Osteocyte (in vitro differentiated cells): ENCODE data around the gene ATP11B. TPM values are rescaled to one million over a fixed set of nuclear protein-coding genes. Genes with fewer than 3 reads are reported as not detected.

Experiments used
- DNase-seq: peaks from one replicate; pipeline ENCODE4 v3.0.0; 2021; ENCODE audit warnings: mixed read lengths; ENCODE audit not compliant: unreplicated experiment; ENCODE audit errors: extremely low spot score
- H3K27ac Mint-ChIP-seq: one replicate; pipeline ENCODE4 v1.8.0; 2021; ENCODE audit warnings: mild to moderate bottlenecking, mixed read lengths; ENCODE audit not compliant: unreplicated experiment
- H3K27me3 Mint-ChIP-seq: one replicate; pipeline ENCODE4 v1.8.0; 2021; ENCODE audit warnings: mixed read lengths; ENCODE audit not compliant: unreplicated experiment
- H3K36me3 Mint-ChIP-seq: one replicate; pipeline ENCODE4 v1.8.0; 2021; ENCODE audit warnings: mixed read lengths; ENCODE audit not compliant: unreplicated experiment
- H3K4me1 Mint-ChIP-seq: one replicate; pipeline ENCODE4 v1.8.0; 2021; ENCODE audit warnings: mixed read lengths; ENCODE audit not compliant: unreplicated experiment
- H3K4me3 Mint-ChIP-seq: one replicate; pipeline ENCODE4 v1.8.0; 2021; ENCODE audit warnings: mild to moderate bottlenecking, moderate library complexity, mixed read lengths; ENCODE audit not compliant: unreplicated experiment
- H3K9me3 Mint-ChIP-seq: one replicate; pipeline ENCODE4 v1.8.0; 2021; ENCODE audit warnings: mixed read lengths; ENCODE audit not compliant: unreplicated experiment
- total RNA-seq: library from RNA; stranded (reverse); gene quantifications from 2 replicates; pipeline ENCODE4 v1.2.1, GENCODE V29; 2021
- TF ChIP-seq, protein P1 (sequence below): fragments of 200-600 bp; sonication (generic); IDR thresholded peaks from 2 replicates; pipeline ENCODE4 v1.5.0; 2021; ENCODE audit warnings: antibody characterized with exemption, mild to moderate bottlenecking, moderate library complexity

Gene ATP11B
- total RNA-seq, 1 donor from 2014 or later: 69.2 TPM

DNA sequence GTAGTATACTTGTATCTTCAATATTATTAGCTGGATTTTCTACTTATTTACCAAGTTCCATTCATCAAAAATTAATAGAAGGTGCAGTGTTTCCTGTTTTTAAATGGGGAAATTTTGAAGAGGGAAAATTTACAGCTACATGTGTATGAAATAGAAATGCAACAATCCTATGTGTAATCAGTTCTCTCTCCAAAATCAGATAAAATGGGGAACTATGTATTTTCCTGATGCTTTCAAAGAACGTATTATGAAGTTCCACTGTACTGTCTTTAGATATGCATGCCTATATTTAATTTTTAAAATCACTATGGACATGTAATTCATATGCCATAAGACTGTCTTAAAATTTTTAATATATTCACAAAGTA, 143.6 kb downstream of the ATP11B start:
- Mint-ChIP-seq H3K4me1 (no peaks in the 10 kb centered on the region), H3K36me3 (peaks cover 11% of the 10 kb centered on the region), H3K27ac (no peak overlapping the region), H3K27me3 (no peaks in the 10 kb centered on the region), H3K4me3 (no peak overlapping the region), H3K9me3 (no peaks in the 10 kb centered on the region)
- TF ChIP-seq, protein P1, sequence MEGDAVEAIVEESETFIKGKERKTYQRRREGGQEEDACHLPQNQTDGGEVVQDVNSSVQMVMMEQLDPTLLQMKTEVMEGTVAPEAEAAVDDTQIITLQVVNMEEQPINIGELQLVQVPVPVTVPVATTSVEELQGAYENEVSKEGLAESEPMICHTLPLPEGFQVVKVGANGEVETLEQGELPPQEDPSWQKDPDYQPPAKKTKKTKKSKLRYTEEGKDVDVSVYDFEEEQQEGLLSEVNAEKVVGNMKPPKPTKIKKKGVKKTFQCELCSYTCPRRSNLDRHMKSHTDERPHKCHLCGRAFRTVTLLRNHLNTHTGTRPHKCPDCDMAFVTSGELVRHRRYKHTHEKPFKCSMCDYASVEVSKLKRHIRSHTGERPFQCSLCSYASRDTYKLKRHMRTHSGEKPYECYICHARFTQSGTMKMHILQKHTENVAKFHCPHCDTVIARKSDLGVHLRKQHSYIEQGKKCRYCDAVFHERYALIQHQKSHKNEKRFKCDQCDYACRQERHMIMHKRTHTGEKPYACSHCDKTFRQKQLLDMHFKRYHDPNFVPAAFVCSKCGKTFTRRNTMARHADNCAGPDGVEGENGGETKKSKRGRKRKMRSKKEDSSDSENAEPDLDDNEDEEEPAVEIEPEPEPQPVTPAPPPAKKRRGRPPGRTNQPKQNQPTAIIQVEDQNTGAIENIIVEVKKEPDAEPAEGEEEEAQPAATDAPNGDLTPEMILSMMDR: no peak
- DNase-seq: no peak

DNA sequence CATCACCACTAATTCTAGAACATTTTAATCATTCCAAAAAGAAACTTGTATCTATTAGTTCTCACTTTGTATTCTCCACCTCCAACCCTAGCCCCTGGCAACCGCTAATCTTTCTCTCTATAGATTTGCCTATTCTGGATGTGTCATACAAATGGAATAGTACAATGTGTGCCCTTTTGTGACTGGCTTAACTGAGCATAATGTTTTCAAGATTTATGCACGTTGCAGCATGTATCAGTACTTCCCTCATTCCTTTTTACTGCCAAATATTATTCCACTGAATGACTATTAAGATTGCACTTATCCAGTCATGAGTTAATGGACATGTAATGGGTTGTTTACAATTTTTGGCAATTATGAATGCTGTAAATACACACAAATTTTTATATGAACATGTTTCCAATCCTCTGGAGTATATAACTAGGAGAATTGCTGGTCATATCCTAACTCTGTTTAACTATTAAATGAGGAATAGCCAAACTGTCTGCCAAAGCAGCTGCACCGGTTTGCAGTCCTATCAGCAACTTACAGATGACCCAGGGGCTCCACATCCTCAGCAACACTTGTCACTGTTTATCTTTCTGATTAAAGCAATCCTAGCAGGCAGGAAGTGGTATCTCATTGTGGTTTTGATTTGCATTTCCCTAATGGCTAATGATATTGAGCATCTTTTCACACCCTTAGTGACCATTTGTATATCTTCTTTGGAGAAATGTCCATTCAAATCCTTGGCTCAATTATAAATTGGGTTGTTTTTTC, 144.2 kb downstream of the ATP11B start:
- Mint-ChIP-seq H3K4me3 (no peak overlapping the region), H3K4me1 (no peaks in the 10 kb centered on the region), H3K9me3 (no peaks in the 10 kb centered on the region), H3K36me3 (peaks cover 6% of the 10 kb centered on the region), H3K27ac (no peak overlapping the region), H3K27me3 (no peaks in the 10 kb centered on the region)
- TF ChIP-seq, protein P1: no peak
- no peak for DNase-seq

DNA sequence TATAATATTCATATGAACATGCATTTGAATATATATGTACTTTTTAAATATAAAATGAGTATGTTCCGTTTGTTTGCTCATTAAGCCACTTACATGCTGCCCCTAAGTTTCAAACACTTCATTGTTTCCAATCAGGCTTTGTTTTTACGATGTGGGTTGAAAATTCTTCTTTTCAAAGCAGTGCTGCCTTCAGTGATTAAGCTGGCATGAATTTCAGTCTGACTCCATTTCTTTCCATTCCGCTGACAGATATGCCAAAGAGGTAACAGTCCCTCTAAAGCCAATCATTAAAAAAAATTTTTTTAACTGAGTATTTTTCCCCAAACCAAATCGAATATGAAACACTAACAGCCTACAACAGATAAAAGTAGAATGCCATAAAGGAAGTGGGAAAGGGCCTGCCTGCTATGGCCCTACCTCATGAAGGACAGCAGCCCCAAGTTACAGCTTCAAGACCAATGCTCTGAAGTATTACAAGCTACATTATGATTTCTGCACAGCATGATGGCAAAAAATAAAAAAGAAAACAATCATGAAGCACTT, 147.0 kb downstream of the ATP11B start:
- H3K9me3 Mint-ChIP-seq: no peaks in the 10 kb centered on the region
- TF ChIP-seq, protein P1: no peak
- no peaks in the 10 kb centered on the region for H3K27me3 Mint-ChIP-seq
- H3K36me3 Mint-ChIP-seq: peaks cover 15% of the 10 kb centered on the region
- no peak overlapping the region for H3K4me3 Mint-ChIP-seq
- H3K4me1 Mint-ChIP-seq: no peaks in the 10 kb centered on the region
- no peak overlapping the region for H3K27ac Mint-ChIP-seq
- no peak for DNase-seq

DNA sequence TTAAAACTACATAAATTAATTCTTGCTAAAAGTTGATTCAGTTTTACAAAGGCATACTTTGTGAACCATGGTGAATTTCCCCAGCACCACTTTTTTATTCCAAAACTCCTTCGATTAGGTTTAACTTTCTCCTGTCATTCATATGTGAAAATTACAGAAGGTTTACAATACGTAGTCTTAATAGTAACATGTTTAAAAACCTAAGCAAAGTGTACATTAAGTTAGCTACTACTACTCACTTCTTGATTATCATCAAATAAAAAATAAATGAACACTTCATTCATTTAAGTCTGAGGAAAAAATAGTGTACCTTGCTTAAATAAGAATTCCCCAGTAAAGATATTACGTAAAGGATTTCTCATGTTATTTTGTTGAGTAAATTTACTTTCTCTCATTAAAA, 148.4 kb downstream of the ATP11B start:
- Mint-ChIP-seq H3K27ac (no peak overlapping the region), H3K9me3 (no peaks in the 10 kb centered on the region), H3K36me3 (peaks cover 28% of the 10 kb centered on the region), H3K27me3 (no peaks in the 10 kb centered on the region), H3K4me3 (no peak overlapping the region), H3K4me1 (no peaks in the 10 kb centered on the region)
- TF ChIP-seq, protein P1: no peak
- DNase-seq: no peak

DNA sequence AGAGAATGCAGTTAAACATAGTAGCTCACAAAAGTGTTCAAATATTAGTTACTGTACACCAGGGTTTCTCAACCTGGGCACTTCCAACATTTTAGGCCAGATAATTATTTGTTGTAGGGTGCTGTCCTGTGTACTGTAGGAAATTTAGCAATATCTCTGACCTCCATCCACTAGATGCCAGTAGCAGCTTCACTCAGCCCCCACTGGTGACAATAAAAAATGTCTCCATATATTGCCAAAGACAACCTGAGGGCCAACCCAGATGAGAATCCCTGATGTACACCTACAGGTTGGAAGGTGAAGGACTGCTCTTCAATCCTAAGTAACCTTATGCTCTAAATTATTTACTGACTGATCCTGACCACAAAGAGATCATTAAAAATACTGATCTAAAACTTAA, 154.6 kb downstream of the ATP11B start:
- TF ChIP-seq, protein P1: no peak
- H3K27me3 Mint-ChIP-seq: no peaks in the 10 kb centered on the region
- H3K4me3 Mint-ChIP-seq: no peak overlapping the region
- H3K27ac Mint-ChIP-seq: no peak overlapping the region
- H3K36me3 Mint-ChIP-seq: peaks cover 41% of the 10 kb centered on the region
- H3K9me3 Mint-ChIP-seq: peaks cover 3% of the 10 kb centered on the region
- DNase-seq: no peak
- no peaks in the 10 kb centered on the region for H3K4me1 Mint-ChIP-seq
